ENCODE results near the gene PPP2R3A. TPM values are rescaled to one million over a fixed set of nuclear protein-coding genes. Genes with fewer than 3 reads are reported as not detected.

Gene PPP2R3A
- total and polyA plus RNA-seq, 2 experiments from 2014 or later: 6.4 to 15.2 TPM

- Histone ChIP-seq H2AFZ (no peak overlapping the region), H3F3A (replicated peaks; ENCODE audit: low read depth) (no peaks in the 10 kb centered on the region), H3K79me2 (replicated peaks; ENCODE audit: insufficient read depth) (no peaks in the 10 kb centered on the region), H3K27me3 (ENCODE audit: insufficient read depth) (no peaks in the 10 kb centered on the region), H3K9me2 (ENCODE audit: insufficient read depth) (no peaks in the 10 kb centered on the region), H3K4me2 (no peak overlapping the region), H3K36me3 (ENCODE audit: insufficient read depth) (no peaks in the 10 kb centered on the region), H3K4me1 (ENCODE audit: insufficient read depth) (no peaks in the 10 kb centered on the region), H3K27ac (ENCODE audit: low read depth) (no peak overlapping the region), H4K20me1 (replicated peaks; ENCODE audit: insufficient read depth) (no peaks in the 10 kb centered on the region), H3K4me3 (no peak overlapping the region)
- DNase-seq (ENCODE audit: low spot score) (no peak), ATAC-seq (no peak)
- TF ChIP-seq ZNF462 (CRISPR knock-in tag; IDR thresholded peaks at IDR 0.05): no peak
- no peak for TF ChIP-seq CTCF (conservative IDR thresholded peaks at IDR 0.05; ENCODE audit: low read depth in 2 of 2)
- no peak for TF ChIP-seq STAT1 (IDR thresholded peaks at IDR 0.05; ENCODE audit: unreplicated experiment)
- no peak for TF ChIP-seq ZNF114 (CRISPR knock-in tag; IDR thresholded peaks at IDR 0.05)
- no peak for TF ChIP-seq JUNB (IDR thresholded peaks at IDR 0.05; ENCODE audit: unreplicated experiment)
- TF ChIP-seq NANOG (IDR thresholded peaks at IDR 0.05; ENCODE audit: borderline replicate concordance): no peak
- TF ChIP-seq POLR2AphosphoS5 (IDR thresholded peaks at IDR 0.05; ENCODE audit: low read depth): no peak
- no peak for TF ChIP-seq EZH2phosphoT487 (IDR thresholded peaks at IDR 0.05; ENCODE audit: unreplicated experiment)
- no peak for TF ChIP-seq CREB1 (CRISPR knock-in tag; IDR thresholded peaks at IDR 0.05; ENCODE audit: low read depth)
- TF ChIP-seq ZNF331 (CRISPR knock-in tag; IDR thresholded peaks at IDR 0.05; ENCODE audit: low read depth): no peak
- TF ChIP-seq REST (IDR thresholded peaks at IDR 0.05; ENCODE audit: unreplicated experiment): no peak
- no peaks in the 10 kb centered on the region for H3K4me1 Mint-ChIP-seq
- no peak overlapping the region for H3K27ac Mint-ChIP-seq
- H3K27me3 Mint-ChIP-seq (ENCODE audit: insufficient read depth, low read depth, poor library complexity): no peaks in the 10 kb centered on the region
- H3K9me3 Mint-ChIP-seq: no peaks in the 10 kb centered on the region
- H3K36me3 Mint-ChIP-seq (ENCODE audit: low read depth): peaks cover 5% of the 10 kb centered on the region; the same call in 1 of the 3 replicates
- H3K4me3 Mint-ChIP-seq: no peak overlapping the region
These were observed 128.2 kb downstream of the PPP2R3A start for GRCh38 chr3:136093771-136094170.
